Measurements from ENCODE around the gene CDKN2B-AS1.
A peak's percentile ranks its signal among the peaks of the same experiment; 100 is the strongest.

CDKN2B-AS1 gene

DNA sequence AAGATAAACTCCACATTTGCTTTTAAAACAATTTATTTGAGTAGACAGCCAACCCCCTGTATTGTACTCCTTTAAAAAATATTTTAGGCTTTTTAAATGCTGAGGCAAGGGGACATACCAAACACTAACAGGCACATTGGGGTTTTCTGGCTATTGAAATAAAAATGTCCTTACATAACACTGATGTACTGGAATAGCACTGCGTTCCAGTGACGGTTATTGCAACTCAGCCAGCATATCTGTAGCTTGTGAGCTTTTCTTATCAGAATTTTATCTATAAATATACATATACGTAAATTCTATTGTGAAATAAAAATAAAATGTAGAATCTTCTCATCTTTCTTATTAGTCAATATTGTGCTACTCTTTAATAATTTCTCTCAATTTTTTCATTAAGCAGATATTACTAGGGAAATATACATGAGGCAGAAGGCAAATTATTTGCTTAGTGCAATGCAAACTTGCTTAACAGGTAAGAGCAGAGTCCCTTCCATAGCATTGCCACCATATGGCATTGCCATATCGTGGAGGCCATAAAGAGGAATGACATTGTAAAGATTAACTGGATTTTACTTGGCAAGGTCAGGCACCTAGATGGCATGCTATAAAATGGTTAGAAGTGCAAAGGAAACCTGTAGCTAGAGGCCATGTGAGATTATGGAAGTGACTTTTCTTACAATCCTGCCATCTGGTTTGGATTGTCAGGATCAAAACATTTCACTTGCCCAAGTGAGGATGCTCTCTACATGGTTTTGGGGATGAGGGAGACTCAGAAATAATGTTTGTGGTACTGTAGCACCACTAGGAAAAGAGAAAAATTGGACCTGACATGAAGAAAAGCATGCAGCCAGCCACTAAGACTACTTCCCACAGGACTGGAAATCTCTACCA, 109.3 kb downstream of the CDKN2B-AS1 start:
- no peak overlapping the region for H3K4me3 ChIP-seq (ENCODE audit: low read depth, low read length)
- H2BK5ac ChIP-seq (ENCODE audit: low read depth, low read length, poor library complexity) = peak overlapping the region; percentile 59
- peaks cover 39% of the 10 kb centered on the region for H3K79me1 ChIP-seq (ENCODE audit: low read length)
- H3K14ac ChIP-seq (ENCODE audit: low read length) = peak overlapping the region; percentile 28
- H3K4me2 ChIP-seq (ENCODE audit: low read length) = no peak overlapping the region
- no peaks in the 10 kb centered on the region for H3K9me3 ChIP-seq (ENCODE audit: insufficient read depth, low read depth, low read length)
- no peak overlapping the region for H4K12ac ChIP-seq (ENCODE audit: low read depth, low read length)
- WGBS (ENCODE audit: extremely low coverage, insufficient coverage, insufficient read length) = no CpG with 5 or more reads among the region's 4 CpGs
- H4K8ac ChIP-seq (ENCODE audit: low read depth, low read length) = no peak overlapping the region
- no peak overlapping the region for H3K4ac ChIP-seq (ENCODE audit: low read depth, low read length)
- peaks cover 14 to 22% of the 10 kb centered on the region in 2 experiments for H3K4me1 ChIP-seq (ENCODE audit: control insufficient read depth in 1 of 2, insufficient read depth in 2 of 2, low read length in 2 of 2)
- peak overlapping the region; percentile 42 for H2BK12ac ChIP-seq (ENCODE audit: low read length)
- peak overlapping the region; percentile 69 for H3K27ac ChIP-seq (ENCODE audit: low read depth, low read length)
- peak overlapping the region; percentile 32 for H4K91ac ChIP-seq (ENCODE audit: low read depth, low read length)
- DNase-seq = peak; percentile 77 to 87
- H3K9ac ChIP-seq (ENCODE audit: low read length) = no peak overlapping the region
- peaks cover 2% of the 10 kb centered on the region for H3K79me2 ChIP-seq (ENCODE audit: control insufficient read depth, insufficient read depth, low read length, poor library complexity)
- H3K23ac ChIP-seq (ENCODE audit: low read length) = no peak overlapping the region
- H3K18ac ChIP-seq (ENCODE audit: low read length) = no peak overlapping the region
- H3K27me3 ChIP-seq (ENCODE audit: insufficient read depth, low read length) = no peaks in the 10 kb centered on the region
- H2AFZ ChIP-seq (ENCODE audit: insufficient read depth, low read length, poor library complexity) = no peak overlapping the region
- H2AK5ac ChIP-seq (ENCODE audit: low read length) = peak overlapping the region; percentile 35
- H3K36me3 ChIP-seq (ENCODE audit: control insufficient read depth in 1 of 2, insufficient read depth in 2 of 2, low read length in 2 of 2) = no peaks in the 10 kb centered on the region
- peak overlapping the region; percentile 68 for H2BK120ac ChIP-seq (ENCODE audit: insufficient read depth, low read length, poor library complexity)

DNA sequence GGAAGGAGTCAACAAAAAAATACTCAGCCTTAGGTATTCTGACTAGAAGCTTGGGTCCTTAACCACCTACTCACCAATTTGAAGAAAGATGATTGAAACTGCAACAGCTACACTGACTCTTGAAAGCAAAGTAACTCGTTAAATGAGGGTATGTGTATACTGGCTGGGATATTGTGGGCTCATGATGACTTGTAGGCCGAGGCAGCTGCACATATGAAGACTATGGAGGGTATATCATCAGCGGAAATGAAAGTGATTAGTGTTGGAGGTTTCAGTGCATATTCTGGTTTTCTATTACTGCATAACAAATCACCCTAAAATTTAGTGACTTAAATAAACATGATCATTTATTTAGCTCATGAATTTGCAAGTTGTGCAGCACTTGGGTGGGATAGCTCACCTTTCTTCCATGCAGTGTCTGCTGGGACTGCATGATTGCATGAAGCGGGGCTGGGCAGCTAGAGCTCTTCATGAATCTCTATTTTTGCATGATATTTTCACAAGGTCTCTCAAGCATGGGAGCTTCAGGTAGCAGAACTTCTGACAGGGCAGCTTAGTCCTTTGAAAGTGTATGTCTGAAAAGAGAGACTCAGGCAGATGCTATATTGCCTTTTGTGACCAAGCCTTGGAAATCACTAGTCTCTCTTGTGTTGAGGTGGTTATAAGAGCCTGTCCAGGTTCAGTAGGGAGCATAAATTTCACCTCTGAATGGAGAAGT, 110.6 kb downstream of the CDKN2B-AS1 start:
- H2AK5ac ChIP-seq (ENCODE audit: low read length) = peak overlapping the region; percentile 29

DNA sequence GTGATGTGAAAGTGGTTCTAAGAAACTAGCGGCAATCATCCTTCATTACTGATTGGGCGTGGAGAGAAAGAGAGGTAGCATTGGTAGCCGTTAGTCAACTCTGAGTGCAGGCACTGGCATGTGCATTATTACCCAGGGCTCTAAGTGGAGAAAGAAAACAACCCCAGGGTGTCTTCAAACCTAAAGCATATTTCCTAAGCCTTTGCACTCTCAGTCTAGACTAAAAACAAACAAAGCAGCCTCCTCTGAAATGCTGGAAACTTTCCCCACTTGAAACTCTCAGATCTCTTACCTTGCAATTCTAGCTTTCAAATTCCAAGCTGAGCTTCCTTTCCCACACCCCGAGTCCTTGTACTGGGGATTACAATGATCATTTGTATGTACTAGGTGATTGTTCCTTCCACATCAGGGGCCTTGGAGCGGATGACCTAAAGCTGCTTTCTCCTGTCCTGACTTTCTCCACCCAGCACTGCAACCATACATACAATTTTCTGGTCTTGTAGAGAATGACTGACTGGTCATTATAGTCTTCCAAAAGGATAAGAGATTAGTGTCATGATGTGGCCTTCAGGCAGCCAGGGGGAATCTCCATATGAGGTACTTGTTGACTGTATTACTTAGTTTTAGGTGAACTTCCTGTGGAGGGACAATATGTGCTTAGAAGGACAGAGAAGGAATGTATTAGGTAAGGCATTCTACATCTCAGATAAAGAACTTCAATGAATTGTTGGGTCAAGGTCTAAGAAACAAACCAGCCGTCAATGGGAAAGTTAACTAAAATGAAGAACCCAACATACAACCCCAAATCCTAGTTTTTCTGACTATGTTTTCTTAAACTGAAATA, 112.8 kb downstream of the CDKN2B-AS1 start:
- Histone ChIP-seq H3K79me2 (ENCODE audit: control insufficient read depth, insufficient read depth, low read length, poor library complexity) (peaks cover 2% of the 10 kb centered on the region), H4K8ac (ENCODE audit: low read depth, low read length) (peak overlapping the region; percentile 34), H4K12ac (ENCODE audit: low read depth, low read length) (no peak overlapping the region), H3K14ac (ENCODE audit: low read length) (peak overlapping the region; percentile 50), H3K4me2 (ENCODE audit: low read length) (no peak overlapping the region), H4K91ac (ENCODE audit: low read depth, low read length) (no peak overlapping the region), H3K79me1 (ENCODE audit: low read length) (peaks cover 35% of the 10 kb centered on the region), H3K4ac (ENCODE audit: low read depth, low read length) (peak overlapping the region; percentile 24), H2AK5ac (ENCODE audit: low read length) (no peak overlapping the region), H2AFZ (ENCODE audit: insufficient read depth, low read length, poor library complexity) (peak overlapping the region; percentile 73), H3K4me3 (ENCODE audit: low read depth, low read length) (no peak overlapping the region), H3K36me3 (ENCODE audit: control insufficient read depth in 1 of 2, insufficient read depth in 2 of 2, low read length in 2 of 2) (no peaks in the 10 kb centered on the region), H3K27ac (ENCODE audit: low read depth, low read length) (peak overlapping the region; percentile 86), H3K23ac (ENCODE audit: low read length) (no peak overlapping the region), H2BK5ac (ENCODE audit: low read depth, low read length, poor library complexity) (peak overlapping the region; percentile 91), H2BK12ac (ENCODE audit: low read length) (peak overlapping the region; percentile 97), H3K4me1 (ENCODE audit: control insufficient read depth in 1 of 2, insufficient read depth in 2 of 2, low read length in 2 of 2) (peaks cover 12 to 19% of the 10 kb centered on the region in 2 experiments), H3K18ac (ENCODE audit: low read length) (no peak overlapping the region), H3K27me3 (ENCODE audit: insufficient read depth, low read length) (no peaks in the 10 kb centered on the region), H2BK120ac (ENCODE audit: insufficient read depth, low read length, poor library complexity) (peak overlapping the region; percentile 59), H3K9ac (ENCODE audit: low read length) (no peak overlapping the region), H3K9me3 (ENCODE audit: insufficient read depth, low read depth, low read length) (no peaks in the 10 kb centered on the region)
- DNase-seq = peak; percentile 16 to 23
- WGBS (ENCODE audit: extremely low coverage, insufficient coverage, insufficient read length) = no CpG with 5 or more reads among the region's 6 CpGs

More for the DNA sequence above, 110.6 kb downstream of the CDKN2B-AS1 start:
- peak overlapping the region; percentile 48 for H3K14ac ChIP-seq (ENCODE audit: low read length)
- no peak overlapping the region for H3K23ac ChIP-seq (ENCODE audit: low read length)
- H3K9ac ChIP-seq (ENCODE audit: low read length) = no peak overlapping the region
- H2AFZ ChIP-seq (ENCODE audit: insufficient read depth, low read length, poor library complexity) = no peak overlapping the region
- DNase-seq = no peak
- H3K9me3 ChIP-seq (ENCODE audit: insufficient read depth, low read depth, low read length) = no peaks in the 10 kb centered on the region
- no peaks in the 10 kb centered on the region for H3K36me3 ChIP-seq (ENCODE audit: control insufficient read depth in 1 of 2, insufficient read depth in 2 of 2, low read length in 2 of 2)
- no CpG with 5 or more reads among the region's 4 CpGs for WGBS (ENCODE audit: extremely low coverage, insufficient coverage, insufficient read length)
- no peak overlapping the region for H3K4me2 ChIP-seq (ENCODE audit: low read length)
- H3K27ac ChIP-seq (ENCODE audit: low read depth, low read length) = no peak overlapping the region
- no peak overlapping the region for H3K4me3 ChIP-seq (ENCODE audit: low read depth, low read length)
- no peak overlapping the region for H3K18ac ChIP-seq (ENCODE audit: low read length)
- no peaks in the 10 kb centered on the region for H3K27me3 ChIP-seq (ENCODE audit: insufficient read depth, low read length)
- H3K4me1 ChIP-seq (ENCODE audit: control insufficient read depth in 1 of 2, insufficient read depth in 2 of 2, low read length in 2 of 2) = peaks cover 14 to 22% of the 10 kb centered on the region in 2 experiments
- peaks cover 40% of the 10 kb centered on the region for H3K79me1 ChIP-seq (ENCODE audit: low read length)
- H3K4ac ChIP-seq (ENCODE audit: low read depth, low read length) = no peak overlapping the region
- peak overlapping the region; percentile 27 for H2BK5ac ChIP-seq (ENCODE audit: low read depth, low read length, poor library complexity)
- peak overlapping the region; percentile 95 for H2BK12ac ChIP-seq (ENCODE audit: low read length)
- H2BK120ac ChIP-seq (ENCODE audit: insufficient read depth, low read length, poor library complexity) = peak overlapping the region; percentile 73
- peak overlapping the region; percentile 16 for H4K8ac ChIP-seq (ENCODE audit: low read depth, low read length)
- no peak overlapping the region for H4K12ac ChIP-seq (ENCODE audit: low read depth, low read length)
- peaks cover 2% of the 10 kb centered on the region for H3K79me2 ChIP-seq (ENCODE audit: control insufficient read depth, insufficient read depth, low read length, poor library complexity)
- peak overlapping the region; percentile 61 for H4K91ac ChIP-seq (ENCODE audit: low read depth, low read length)

Measured in trophoblast cell (in vitro differentiated cells and primary cell).